ENCODE measurements around the gene MCL1.

GRCh38 chr1:150532860-150533259, 46.5 kb downstream of the MCL1 start:
- TF ChIP-seq CTCF (IDR thresholded peaks at IDR 0.05): peak; percentile 4
- TF ChIP-seq SIN3A (IDR thresholded peaks at IDR 0.05; ENCODE audit: borderline replicate concordance, insufficient read depth, low read depth, low read length): no peak
- no peak for TF ChIP-seq REST (IDR thresholded peaks at IDR 0.05; ENCODE audit: insufficient read depth in 1 of 2, low read depth in 2 of 2, low read length in 1 of 2)
- no peak for TF ChIP-seq POLR2AphosphoS5 (IDR thresholded peaks at IDR 0.05; ENCODE audit: low read depth, low read length)

Data from Panc1 (cell line).